Measurements from ENCODE around the gene TCTN2. TPM values are rescaled to one million over a fixed set of nuclear protein-coding genes. Genes with fewer than 3 reads are reported as not detected.

Gene TCTN2
- total and polyA plus RNA-seq, 10 of the 15 experiments (the other 5 are each of a cell fraction or from before 2014, with no cell fraction given): 0.55 to 5.5 (median 3.3) TPM

GRCh38 chr12:123659996-123660727, 10.8 kb upstream of the TCTN2 start (continued):
- TF ChIP-seq JUNB (IDR thresholded peaks at IDR 0.05) (peak; percentile 78), BCL11A (IDR thresholded peaks at IDR 0.05; ENCODE audit: low read depth, low read length) (no peak), MXI1 (IDR thresholded peaks at IDR 0.05; ENCODE audit: low read depth, low read length) (no peak), IKZF2 (IDR thresholded peaks at IDR 0.05) (peak; percentile 23 to 28; a peak in 2 of 4 replicates), ZNF207 (IDR thresholded peaks at IDR 0.05; ENCODE audit: borderline replicate concordance) (no peak), ZNF217 (IDR thresholded peaks at IDR 0.05) (no peak), HDGF (IDR thresholded peaks at IDR 0.05) (no peak), NFYA (IDR thresholded peaks at IDR 0.05; ENCODE audit: borderline replicate concordance, low read depth, low read length) (no peak), ZBTB40 (IDR thresholded peaks at IDR 0.05; ENCODE audit: borderline replicate concordance) (no peak), KAT2A (conservative IDR thresholded peaks at IDR 0.05; ENCODE audit: control insufficient read depth, low read depth, low read length) (no peak), USF1 (IDR thresholded peaks at IDR 0.05; ENCODE audit: borderline replicate concordance, extremely low read length, insufficient read depth, low read depth, low read length) (no peak)
